Thoracic aorta (tissue), 2 donors: ENCODE data around the gene RERG. TPM values are rescaled to one million over a fixed set of nuclear protein-coding genes. Genes with fewer than 3 reads are reported as not detected.
A peak's percentile ranks its signal among the peaks of the same experiment; 100 is the strongest.

Experiments used
- ATAC-seq: fragments of 150-250 bp; one replicate; pipeline ENCODE4 v1.8.0; 2017; ENCODE audit warnings: low read depth; ENCODE audit not compliant: insufficient number of reproducible peaks, low FRiP score
- DNase-seq: peaks from one replicate; pipeline ENCODE4 v3.0.0-alpha.2; 2020; ENCODE audit warnings: low spot score
- H3K27ac ChIP-seq, 2 donors: fragments of 200-600 bp; sonication (generic); 1 replicate in 1 of 2; 2 replicates in 1 of 2; pipeline ENCODE4 v1.5.1; 2016; ENCODE audit warnings: mild to moderate bottlenecking in 2 of 2, moderate library complexity in 2 of 2
- H3K27me3 ChIP-seq: fragments of 200-600 bp; sonication (generic); replicated peaks from 2 replicates; pipeline ENCODE4 v1.6.0; 2016; ENCODE audit warnings: mild to moderate bottlenecking; ENCODE audit not compliant: insufficient read depth
- H3K36me3 ChIP-seq: fragments of 200-600 bp; sonication (generic); one replicate; pipeline ENCODE4 v1.5.1; 2016
- H3K4me1 ChIP-seq, 2 donors: fragments of 200-600 bp; sonication (generic); 1 replicate in 1 of 2; 2 replicates in 1 of 2; pipeline versions ENCODE4 v1.5.1 to v1.6.0; 2016; ENCODE audit warnings: low read depth in 2 of 2, mild to moderate bottlenecking in 1 of 2; ENCODE audit not compliant: control insufficient read depth in 1 of 2
- H3K4me3 ChIP-seq: fragments of 200-600 bp; sonication (generic); 2 replicates; pipeline ENCODE4 v1.5.1; 2016; ENCODE audit warnings: mild to moderate bottlenecking
- H3K9me3 ChIP-seq: fragments of 200-600 bp; sonication (generic); 2 replicates; pipeline ENCODE4 v1.5.1; 2016
- CTCF ChIP-seq: fragments of 200-600 bp; sonication (generic); IDR thresholded peaks from one replicate; pipeline ENCODE4 v1.5.1; 2019; ENCODE audit warnings: antibody characterized with exemption
- total RNA-seq, 2 donors: library from RNA; depleted of rRNA; stranded (reverse); fragments of >200 nt; gene quantifications; one replicate each; pipeline versions ENCODE4 v1.1.0 to v1.2.3, GENCODE V29; 2016

The RERG gene
- total RNA-seq, 2 donors from 2014 or later: 92.3 to 120 TPM

- H3K4me3 ChIP-seq: peak overlapping the region; percentile 19
- H3K27me3 ChIP-seq: no peaks in the 10 kb centered on the region
- no peak for TF ChIP-seq CTCF
- H3K27ac ChIP-seq: peak overlapping the region; percentile 40 to 66
- ATAC-seq: no peak
- no peaks in the 10 kb centered on the region for H3K36me3 ChIP-seq
- no peaks in the 10 kb centered on the region for H3K9me3 ChIP-seq
- DNase-seq: no peak
- peaks cover 36 to 44% of the 10 kb centered on the region in 2 donors for H3K4me1 ChIP-seq
Observed at GRCh38 chr12:15116983-15117382, 104.2 kb downstream of the RERG start.

GRCh38 chr12:15116086-15116485 lies 105.1 kb downstream of the RERG start:
- H3K27me3 ChIP-seq: no peaks in the 10 kb centered on the region
- peak overlapping the region; percentile 66 to 72 for H3K27ac ChIP-seq
- TF ChIP-seq CTCF: no peak
- no peaks in the 10 kb centered on the region for H3K9me3 ChIP-seq
- no peak for ATAC-seq
- DNase-seq: no peak
- no peaks in the 10 kb centered on the region for H3K36me3 ChIP-seq
- H3K4me1 ChIP-seq: peaks cover 32 to 42% of the 10 kb centered on the region in 2 donors
- peak overlapping the region; percentile 46 for H3K4me3 ChIP-seq

GRCh38 chr12:15115434-15115833 lies 105.8 kb downstream of the RERG start:
- Histone ChIP-seq H3K36me3 (no peaks in the 10 kb centered on the region), H3K4me3 (no peak overlapping the region), H3K4me1 (peaks cover 29 to 42% of the 10 kb centered on the region in 2 donors), H3K9me3 (no peaks in the 10 kb centered on the region), H3K27ac (peak overlapping the region; percentile 38 to 66), H3K27me3 (no peaks in the 10 kb centered on the region)
- TF ChIP-seq CTCF: no peak
- DNase-seq (no peak), ATAC-seq (no peak)

GRCh38 chr12:15114501-15114900 lies 106.7 kb downstream of the RERG start:
- Histone ChIP-seq H3K27ac (peak overlapping the region in 1 of 2 donors; percentile 5), H3K36me3 (no peaks in the 10 kb centered on the region), H3K27me3 (no peaks in the 10 kb centered on the region), H3K4me3 (no peak overlapping the region), H3K9me3 (no peaks in the 10 kb centered on the region), H3K4me1 (peaks cover 28 to 35% of the 10 kb centered on the region in 2 donors)
- DNase-seq: no peak
- no peak for TF ChIP-seq CTCF
- ATAC-seq: no peak

GRCh38 chr12:15092826-15093225 lies 128.4 kb downstream of the RERG start:
- DNase-seq (no peak), ATAC-seq (no peak)
- Histone ChIP-seq H3K36me3 (no peaks in the 10 kb centered on the region), H3K27ac (no peak overlapping the region), H3K27me3 (no peaks in the 10 kb centered on the region), H3K4me1 (peaks cover 25 to 46% of the 10 kb centered on the region in 2 donors), H3K4me3 (no peak overlapping the region), H3K9me3 (no peaks in the 10 kb centered on the region)
- no peak for TF ChIP-seq CTCF
